Activated CD8-positive, alpha-beta T cell treated with anti-CD3 and anti-CD28 coated beads, Interleukin-2, amount 10 ng/mL, durations not matched to agents 7 days and 5 days (primary cell): Measurements from ENCODE around the gene MRPL23. TPM values are rescaled to one million over a fixed set of nuclear protein-coding genes. Genes with fewer than 3 reads are reported as not detected.
A peak's percentile ranks its signal among the peaks of the same experiment; 100 is the strongest.

Source experiments
- ATAC-seq: fragments of 150-1000 bp; cut with Tn5 transposase; one replicate; pipeline ENCODE4 v1.10.0; 2021; ENCODE audit warnings: moderate library complexity
- CTCF ChIA-PET: fragments of 350-600 bp; sonication (Branson Sonifier 250); formaldehyde crosslinking; loops from one replicate; lab custom pipeline; 2021; ENCODE audit warnings: antibody characterized with exemption; lab: Charles Lee
- POLR2A ChIA-PET: fragments of 350-600 bp; sonication (Branson Sonifier 250); formaldehyde crosslinking; loops from one replicate; lab custom pipeline; 2021; ENCODE audit warnings: antibody characterized with exemption; lab: Charles Lee
- DNase-seq: peaks from one replicate; pipeline ENCODE4 v3.0.0-alpha.2; 2020
- H3K27ac Mint-ChIP-seq: one replicate; pipeline ENCODE4 v1.8.0; 2021; ENCODE audit warnings: mild to moderate bottlenecking, mixed read lengths
- H3K27me3 Mint-ChIP-seq: one replicate; pipeline ENCODE4 v1.8.0; 2021; ENCODE audit warnings: low read depth, mixed read lengths
- H3K36me3 Mint-ChIP-seq: one replicate; pipeline ENCODE4 v1.8.0; 2021; ENCODE audit warnings: low read depth, mixed read lengths
- H3K4me1 Mint-ChIP-seq: one replicate; pipeline ENCODE4 v1.8.0; 2021; ENCODE audit warnings: low read depth, mixed read lengths
- H3K4me3 Mint-ChIP-seq: one replicate; pipeline ENCODE4 v1.8.0; 2021; ENCODE audit warnings: mild to moderate bottlenecking, mixed read lengths
- H3K9me3 Mint-ChIP-seq: one replicate; pipeline ENCODE4 v1.8.0; 2022; ENCODE audit warnings: mixed read lengths; ENCODE audit not compliant: insufficient read depth
- total RNA-seq, 2 experiments: library from RNA; stranded (reverse); gene quantifications; one replicate each; pipeline ENCODE4 v1.2.3, GENCODE V29; 2021

MRPL23 gene
- 100 to 1,000 TPM; 109 to 110 TPM for total RNA-seq

- ATAC-seq: peak; percentile 87
- Mint-ChIP-seq H3K4me3 (no peak within 1 kb of the TSS), H3K36me3 (no peaks in the 10 kb centered on the region), H3K27ac (no peak within 1 kb of the TSS), H3K27me3 (no peaks in the 10 kb centered on the region), H3K9me3 (no peaks in the 10 kb centered on the region), H3K4me1 (no peaks in the 10 kb centered on the region)
- peak; percentile 33 for DNase-seq
- POLR2A ChIA-PET: interaction anchor here (1.0 to 1.3 kb wide), 3 partner anchors 56 to 96 kb away, joined by 3 to 7 read pairs (median 3); partner anchors contain the start of gene PRR33
- CTCF ChIA-PET: interaction anchor here (0.7 to 4.2 kb wide), 5 partner anchors 54 to 207 kb away, joined by 3 to 19 read pairs (median 4); no protein-coding TSS in a partner anchor
Observed at GRCh38 chr11:1946812-1947484, at the start of gene MRPL23. Gene MRPL23, plus strand, starts transcription at chr11:1947332. Its CDS starts 31 bp downstream, at chr11:1947363.

- ChIA-PET POLR2A (interaction anchor here (0.5 kb wide), 1 partner anchor 37 kb away, joined by 3 read pairs; no protein-coding TSS in a partner anchor), CTCF (interaction anchor here (0.8 to 1.6 kb wide), 2 partner anchors 17 to 48 kb away, joined by 3 to 6 read pairs; no protein-coding TSS in a partner anchor)
- Mint-ChIP-seq H3K36me3 (no peaks in the 10 kb centered on the region), H3K27me3 (peaks cover 31% of the 10 kb centered on the region), H3K9me3 (no peaks in the 10 kb centered on the region), H3K27ac (no peak overlapping the region), H3K4me1 (no peaks in the 10 kb centered on the region), H3K4me3 (no peak overlapping the region)
- no peak for ATAC-seq
- no peak for DNase-seq
Observed at GRCh38 chr11:1899090-1899489, 48.0 kb upstream of the MRPL23 start.

GRCh38 chr11:1899686-1900085 is 47.4 kb upstream of the MRPL23 start:
- H3K4me3 Mint-ChIP-seq: no peak overlapping the region
- ChIA-PET CTCF (interaction anchor here (1.6 kb wide), 1 partner anchor 17 kb away, joined by 6 read pairs; no protein-coding TSS in a partner anchor), POLR2A (no interaction called here)
- DNase-seq (no peak), ATAC-seq (no peak)
- H3K27ac Mint-ChIP-seq: no peak overlapping the region
- H3K36me3 Mint-ChIP-seq: no peaks in the 10 kb centered on the region
- H3K4me1 Mint-ChIP-seq: no peaks in the 10 kb centered on the region
- H3K9me3 Mint-ChIP-seq: no peaks in the 10 kb centered on the region
- H3K27me3 Mint-ChIP-seq: peaks cover 29% of the 10 kb centered on the region

- no peak for ATAC-seq
- no peaks in the 10 kb centered on the region for H3K36me3 Mint-ChIP-seq
- H3K4me1 Mint-ChIP-seq: no peaks in the 10 kb centered on the region
- H3K27ac Mint-ChIP-seq: no peak overlapping the region
- no peak for DNase-seq
- POLR2A ChIA-PET: interaction anchor here (1.0 kb wide), 1 partner anchor 644 kb away, joined by 6 read pairs; no protein-coding TSS in a partner anchor
- H3K4me3 Mint-ChIP-seq: no peak overlapping the region
- H3K27me3 Mint-ChIP-seq: peaks cover 10% of the 10 kb centered on the region
- H3K9me3 Mint-ChIP-seq: no peaks in the 10 kb centered on the region
- CTCF ChIA-PET: interaction anchor here (1.3 to 3.2 kb wide), 5 partner anchors 24 to 246 kb away, joined by 3 to 10 read pairs (median 5); no protein-coding TSS in a partner anchor
Observed at GRCh38 chr11:1906181-1906580, 41.0 kb upstream of the MRPL23 start.

- Mint-ChIP-seq H3K27ac (no peak overlapping the region), H3K36me3 (no peaks in the 10 kb centered on the region), H3K9me3 (no peaks in the 10 kb centered on the region), H3K27me3 (peaks cover 10% of the 10 kb centered on the region), H3K4me3 (no peak overlapping the region), H3K4me1 (no peaks in the 10 kb centered on the region)
- POLR2A ChIA-PET: interaction anchor here (1.0 kb wide), 1 partner anchor 644 kb away, joined by 6 read pairs; no protein-coding TSS in a partner anchor
- CTCF ChIA-PET: interaction anchor here (0.8 to 3.2 kb wide), 6 partner anchors 25 to 245 kb away, joined by 3 to 10 read pairs (median 4); no protein-coding TSS in a partner anchor
- ATAC-seq (no peak), DNase-seq (no peak)
Observed at GRCh38 chr11:1906611-1907423, 40.3 kb upstream of the MRPL23 start.

- H3K4me1 Mint-ChIP-seq: no peaks in the 10 kb centered on the region
- no peak for ATAC-seq
- ChIA-PET CTCF (interaction anchor here (3.2 kb wide), 1 partner anchor 243 kb away, joined by 10 read pairs; no protein-coding TSS in a partner anchor), POLR2A (no interaction called here)
- no peak for DNase-seq
- H3K36me3 Mint-ChIP-seq: no peaks in the 10 kb centered on the region
- H3K27me3 Mint-ChIP-seq: peaks cover 10% of the 10 kb centered on the region
- H3K9me3 Mint-ChIP-seq: no peaks in the 10 kb centered on the region
- no peak overlapping the region for H3K4me3 Mint-ChIP-seq
- no peak overlapping the region for H3K27ac Mint-ChIP-seq
Observed at GRCh38 chr11:1908618-1909017, 38.5 kb upstream of the MRPL23 start.

GRCh38 chr11:1909524-1909923 is 37.6 kb upstream of the MRPL23 start:
- Mint-ChIP-seq H3K27ac (no peak overlapping the region), H3K4me3 (no peak overlapping the region), H3K36me3 (no peaks in the 10 kb centered on the region), H3K27me3 (peaks cover 15% of the 10 kb centered on the region), H3K4me1 (peaks cover 2% of the 10 kb centered on the region), H3K9me3 (no peaks in the 10 kb centered on the region)
- no peak for ATAC-seq
- ChIA-PET CTCF (no interaction called here), POLR2A (no interaction called here)
- no peak for DNase-seq

- no peak overlapping the region for H3K27ac Mint-ChIP-seq
- H3K4me3 Mint-ChIP-seq: no peak overlapping the region
- peaks cover 12% of the 10 kb centered on the region for H3K27me3 Mint-ChIP-seq
- ATAC-seq: no peak
- ChIA-PET CTCF (interaction anchor here (1.6 kb wide), 1 partner anchor 36 kb away, joined by 3 read pairs; no protein-coding TSS in a partner anchor), POLR2A (no interaction called here)
- peaks cover 13% of the 10 kb centered on the region for H3K4me1 Mint-ChIP-seq
- H3K9me3 Mint-ChIP-seq: no peaks in the 10 kb centered on the region
- no peaks in the 10 kb centered on the region for H3K36me3 Mint-ChIP-seq
- DNase-seq: no peak
Observed at GRCh38 chr11:1912289-1912878, 34.7 kb upstream of the MRPL23 start.

GRCh38 chr11:1913271-1914060 is 33.7 kb upstream of the MRPL23 start:
- ChIA-PET CTCF (no interaction called here), POLR2A (interaction anchor here (1.2 kb wide), 1 partner anchor 22 kb away, joined by 3 read pairs; no protein-coding TSS in a partner anchor)
- no peak overlapping the region for H3K27ac Mint-ChIP-seq
- no peaks in the 10 kb centered on the region for H3K36me3 Mint-ChIP-seq
- DNase-seq (no peak), ATAC-seq (no peak)
- no peaks in the 10 kb centered on the region for H3K9me3 Mint-ChIP-seq
- H3K4me1 Mint-ChIP-seq: peaks cover 13% of the 10 kb centered on the region
- no peak overlapping the region for H3K4me3 Mint-ChIP-seq
- H3K27me3 Mint-ChIP-seq: peaks cover 8% of the 10 kb centered on the region

- no peaks in the 10 kb centered on the region for H3K36me3 Mint-ChIP-seq
- peaks cover 13% of the 10 kb centered on the region for H3K4me1 Mint-ChIP-seq
- ATAC-seq (no peak), DNase-seq (no peak)
- H3K9me3 Mint-ChIP-seq: no peaks in the 10 kb centered on the region
- peaks cover 8% of the 10 kb centered on the region for H3K27me3 Mint-ChIP-seq
- POLR2A ChIA-PET: interaction anchor here (6.9 kb wide), 1 partner anchor 25 kb away, joined by 46 read pairs; the partner anchor contains the start of gene PRR33
- H3K27ac Mint-ChIP-seq: no peak overlapping the region
- CTCF ChIA-PET: no interaction called here
- H3K4me3 Mint-ChIP-seq: no peak overlapping the region
Observed at GRCh38 chr11:1915795-1916131, 31.4 kb upstream of the MRPL23 start.
